Naive thymus-derived CD4-positive, alpha-beta T cell (primary cell): ENCODE measurements around the gene UAP1L1. TPM values are rescaled to one million over a fixed set of nuclear protein-coding genes. Genes with fewer than 3 reads are reported as not detected.

ENCODE experiments used
- ATAC-seq: fragments of 150-1000 bp; cut with Tn5 transposase; 2 replicates; pipeline ENCODE4 v1.10.0; 2021; ENCODE audit warnings: mild to moderate bottlenecking, moderate library complexity
- CTCF ChIA-PET: fragments of 350-600 bp; sonication (Branson Sonifier 250); formaldehyde crosslinking; loops from one replicate; lab custom pipeline; 2021; ENCODE audit warnings: antibody characterized with exemption; lab: Charles Lee
- POLR2A ChIA-PET: fragments of 350-600 bp; sonication (Branson Sonifier 250); formaldehyde crosslinking; loops from one replicate; lab custom pipeline; 2021; ENCODE audit warnings: antibody characterized with exemption, inconsistent platforms; lab: Charles Lee
- DNase-seq, 9 donors: peaks; one replicate each; pipeline versions ENCODE4 v3.0.0 to v3.0.0-alpha.2; 2020 to 2022; ENCODE audit warnings: mixed read lengths in 1 of 9
- H3K27ac ChIP-seq: one replicate; pipeline ENCODE4 v1.7.0; 2013; ENCODE audit warnings: mild to moderate bottlenecking, low read depth, low read length, moderate library complexity
- H3K27me3 ChIP-seq, 2 donors: one replicate each; pipeline ENCODE4 v1.7.0; 2013; ENCODE audit warnings: low read length in 2 of 2, mild to moderate bottlenecking in 2 of 2, moderate library complexity in 2 of 2; ENCODE audit not compliant: control insufficient read depth in 2 of 2, insufficient read depth in 2 of 2
- H3K36me3 ChIP-seq, 3 experiments: 1 replicate in 2 of 3; 2 replicates in 1 of 3; pipeline ENCODE4 v1.7.0; 2013; ENCODE audit warnings: low read length in 3 of 3, mild to moderate bottlenecking in 3 of 3, moderate library complexity in 1 of 3; ENCODE audit not compliant: insufficient read depth in 3 of 3, control insufficient read depth in 2 of 3
- H3K4me1 ChIP-seq, 2 donors: one replicate each; pipeline ENCODE4 v1.7.0; 2013; ENCODE audit warnings: low read length in 2 of 2, mild to moderate bottlenecking in 2 of 2, moderate library complexity in 1 of 2; ENCODE audit not compliant: control insufficient read depth in 2 of 2, insufficient read depth in 2 of 2
- H3K4me3 ChIP-seq: 2 replicates; pipeline ENCODE4 v1.7.0; 2013; ENCODE audit warnings: mild to moderate bottlenecking, low read length
- H3K9me3 ChIP-seq, 3 experiments: 1 replicate in 2 of 3; 2 replicates in 1 of 3; pipeline ENCODE4 v1.7.0; 2013; ENCODE audit warnings: low read length in 3 of 3; ENCODE audit not compliant: control insufficient read depth in 2 of 3
- H3K27ac Mint-ChIP-seq, 9 donors: one replicate each; pipeline ENCODE4 v1.8.0; 2020 to 2022; ENCODE audit warnings: mixed read lengths in 9 of 9, mild to moderate bottlenecking in 8 of 9, moderate library complexity in 5 of 9, inconsistent platforms in 2 of 9
- H3K27me3 Mint-ChIP-seq, 5 donors: one replicate each; pipeline ENCODE4 v1.8.0; 2021 to 2022; ENCODE audit warnings: mixed read lengths in 5 of 5, mild to moderate bottlenecking in 1 of 5
- H3K36me3 Mint-ChIP-seq, 5 donors: one replicate each; pipeline ENCODE4 v1.8.0; 2020 to 2022; ENCODE audit warnings: mixed read lengths in 5 of 5, mild to moderate bottlenecking in 3 of 5, inconsistent platforms in 1 of 5
- H3K4me1 Mint-ChIP-seq, 7 donors: one replicate each; pipeline ENCODE4 v1.8.0; 2020 to 2022; ENCODE audit warnings: mixed read lengths in 7 of 7, mild to moderate bottlenecking in 3 of 7, inconsistent platforms in 1 of 7
- H3K4me3 Mint-ChIP-seq, 10 donors: one replicate each; pipeline ENCODE4 v1.8.0; 2020 to 2022; ENCODE audit warnings: mild to moderate bottlenecking in 10 of 10, mixed read lengths in 10 of 10, moderate library complexity in 6 of 10, inconsistent platforms in 2 of 10
- H3K9me3 Mint-ChIP-seq, 11 donors: one replicate each; pipeline ENCODE4 v1.8.0; 2020 to 2022; ENCODE audit warnings: mixed read lengths in 11 of 11, mild to moderate bottlenecking in 4 of 11, inconsistent platforms in 1 of 11, moderate library complexity in 1 of 11
- intact Hi-C, 2 donors: fragments of 100-400 bp; cut with micrococcal nuclease; formaldehyde crosslinking; loops; one replicate each; pipeline ENCODE4 v1.15.1; 2023
- polyA plus RNA-seq, 2 donors: library from polyadenylated mRNA; unstranded; fragments of 300-500 nt; fragmentation: Illumina TruSeq; gene quantifications; one replicate each; pipeline ENCODE4 v1.2.3, GENCODE V29; 2021
- total RNA-seq, 6 experiments: library from RNA in 5 of 6; stranded (reverse) in 5 of 6; gene quantifications; 1 replicate in 5 of 6; 2 replicates in 1 of 6; pipeline ENCODE4 v1.2.3 and lab custom pipeline; 2021 to 2026

UAP1L1 gene
- total and polyA plus RNA-seq, 7 experiments from 2014 or later, result 0.71 to 27.6 (median 14.9) TPM

- ChIA-PET POLR2A (interaction anchor here (0.6 to 2.7 kb wide), 8 partner anchors 14 to 400 kb away, joined by 3 to 10 read pairs (median 4); partner anchors contain the start of genes NDOR1, TMEM203, TPRN and TUBB4B), CTCF (interaction anchor here (0.6 to 1.1 kb wide), 3 partner anchors 61 to 421 kb away, joined by 4 read pairs; partner anchors contain the start of genes ANAPC2 and SSNA1)
- Mint-ChIP-seq H3K4me3 (peak overlapping the region; percentile 82 to 93 (median 86)), H3K4me1 (peaks cover 25 to 34% (median 28%) of the 10 kb centered on the region in 7 donors), H3K27me3 (peaks cover 0 to 2% (median 2%) of the 10 kb centered on the region in 5 donors), H3K36me3 (peaks cover 0 to 2% (median 0%) of the 10 kb centered on the region in 5 donors), H3K9me3 (peaks cover 0 to 11% (median 0%) of the 10 kb centered on the region in 11 donors), H3K27ac (peak overlapping the region; percentile 83 to 99 (median 94))
- H3K4me1 ChIP-seq, result peaks cover 21 to 28% of the 10 kb centered on the region in 2 donors
- H3K36me3 ChIP-seq, result no peaks in the 10 kb centered on the region
- H3K9me3 ChIP-seq, result no peaks in the 10 kb centered on the region
- H3K27me3 ChIP-seq, result no peaks in the 10 kb centered on the region
- intact Hi-C loops, result loop anchor here (2.0 to 5.0 kb wide), 2 partner anchors 13 to 425 kb away; partner anchors contain the start of genes DPP7 (in 1 of the 2), MRPL41 (in 1 of the 2) and PNPLA7 (in 1 of the 2)
- peak overlapping the region; percentile 85 for H3K4me3 ChIP-seq
- ATAC-seq (no peak), DNase-seq (peak in 6 of 9 donors; percentile 31 to 56 (median 42))
- H3K27ac ChIP-seq, result peak overlapping the region; percentile 85
Observed at GRCh38 chr9:137127301-137128157, 50.2 kb downstream of the UAP1L1 start.

GRCh38 chr9:137128158-137128861 is 51.0 kb downstream of the UAP1L1 start:
- Mint-ChIP-seq H3K27ac (peak overlapping the region; percentile 83 to 95 (median 91)), H3K4me3 (peak overlapping the region; percentile 82 to 93 (median 86)), H3K4me1 (peaks cover 23 to 34% (median 27%) of the 10 kb centered on the region in 7 donors), H3K36me3 (peaks cover 0 to 2% (median 0%) of the 10 kb centered on the region in 5 donors), H3K9me3 (peaks cover 0 to 11% (median 0%) of the 10 kb centered on the region in 11 donors), H3K27me3 (peaks cover 3 to 10% (median 8%) of the 10 kb centered on the region in 5 donors)
- ATAC-seq, result no peak
- intact Hi-C loops, result loop anchor here (2.0 to 5.0 kb wide), 2 partner anchors 14 to 424 kb away; partner anchors contain the start of genes DPP7 (in 1 of the 2), MRPL41 (in 1 of the 2) and PNPLA7 (in 1 of the 2)
- H3K9me3 ChIP-seq, result no peaks in the 10 kb centered on the region
- peak overlapping the region; percentile 85 for H3K27ac ChIP-seq
- H3K27me3 ChIP-seq, result no peaks in the 10 kb centered on the region
- peak in 3 of 9 donors; percentile 15 to 40 (median 21) for DNase-seq
- H3K36me3 ChIP-seq, result no peaks in the 10 kb centered on the region
- ChIA-PET CTCF (interaction anchor here (0.6 to 1.1 kb wide), 2 partner anchors 60 to 422 kb away, joined by 4 read pairs; partner anchors contain the start of genes ANAPC2 and SSNA1), POLR2A (interaction anchor here (1.2 to 2.7 kb wide), 9 partner anchors 11 to 112 kb away, joined by 3 to 10 read pairs (median 8); partner anchors contain the start of genes TPRN and TUBB4B)
- H3K4me1 ChIP-seq, result peaks cover 21 to 28% of the 10 kb centered on the region in 2 donors
- peak overlapping the region; percentile 85 for H3K4me3 ChIP-seq

GRCh38 chr9:137128862-137129455 is 51.6 kb downstream of the UAP1L1 start:
- ChIA-PET POLR2A (interaction anchor here (0.7 to 2.5 kb wide), 21 partner anchors 11 to 429 kb away, joined by 3 to 18 read pairs (median 5); partner anchors contain the start of genes CYSRT1, DPP7, GRIN1 and MAN1B1), CTCF (interaction anchor here (0.8 to 1.0 kb wide), 4 partner anchors 60 to 98 kb away, joined by 3 to 5 read pairs (median 4); partner anchors contain the start of genes RNF224, SSNA1 and TPRN)
- Histone ChIP-seq H3K4me1 (peaks cover 21 to 28% of the 10 kb centered on the region in 2 donors), H3K9me3 (no peaks in the 10 kb centered on the region), H3K36me3 (no peaks in the 10 kb centered on the region), H3K27ac (peak overlapping the region; percentile 85), H3K27me3 (no peaks in the 10 kb centered on the region), H3K4me3 (peak overlapping the region; percentile 85)
- intact Hi-C loops, result loop anchor here (1.0 to 5.0 kb wide), 11 partner anchors 14 to 423 kb away; partner anchors contain the start of genes ANAPC2 (in 2 of the 2), DPP7 (in 2 of the 2), MAN1B1 (in 2 of the 2) and SSNA1 (in 2 of the 2)
- H3K27ac Mint-ChIP-seq, result peak overlapping the region; percentile 83 to 95 (median 91)
- H3K4me1 Mint-ChIP-seq, result peaks cover 23 to 34% (median 27%) of the 10 kb centered on the region in 7 donors
- peaks cover 6 to 10% (median 9%) of the 10 kb centered on the region in 5 donors for H3K27me3 Mint-ChIP-seq
- H3K4me3 Mint-ChIP-seq, result peak overlapping the region; percentile 82 to 93 (median 87)
- DNase-seq, result peak in 3 of 9 donors; percentile 16 to 34 (median 23)
- peaks cover 0 to 2% (median 0%) of the 10 kb centered on the region in 5 donors for H3K36me3 Mint-ChIP-seq
- ATAC-seq, result no peak
- H3K9me3 Mint-ChIP-seq, result peaks cover 0 to 11% (median 0%) of the 10 kb centered on the region in 11 donors

- peaks cover 9 to 10% (median 9%) of the 10 kb centered on the region in 5 donors for H3K27me3 Mint-ChIP-seq
- H3K4me3 Mint-ChIP-seq, result peak overlapping the region; percentile 83 to 93 (median 90)
- Histone ChIP-seq H3K27me3 (no peaks in the 10 kb centered on the region), H3K9me3 (no peaks in the 10 kb centered on the region), H3K36me3 (no peaks in the 10 kb centered on the region), H3K4me3 (peak overlapping the region; percentile 85), H3K27ac (peak overlapping the region; percentile 85), H3K4me1 (peaks cover 21 to 28% of the 10 kb centered on the region in 2 donors)
- H3K36me3 Mint-ChIP-seq, result peaks cover 0 to 2% (median 0%) of the 10 kb centered on the region in 5 donors
- peak overlapping the region; percentile 67 to 88 (median 81) for H3K27ac Mint-ChIP-seq
- ChIA-PET CTCF (interaction anchor here (0.7 to 1.0 kb wide), 5 partner anchors 59 to 107 kb away, joined by 3 to 5 read pairs (median 4); partner anchors contain the start of genes RNF224, SSNA1 and TPRN), POLR2A (interaction anchor here (0.7 to 2.5 kb wide), 23 partner anchors 10 to 428 kb away, joined by 3 to 18 read pairs (median 4); partner anchors contain the start of genes CYSRT1, DPP7, GRIN1 and MAN1B1)
- peaks cover 0 to 11% (median 0%) of the 10 kb centered on the region in 11 donors for H3K9me3 Mint-ChIP-seq
- ATAC-seq (peak; percentile 98), DNase-seq (peak; percentile 74 to 93 (median 90))
- peaks cover 23 to 34% (median 27%) of the 10 kb centered on the region in 7 donors for H3K4me1 Mint-ChIP-seq
- intact Hi-C loops, result loop anchor here (1.0 to 5.0 kb wide), 11 partner anchors 15 to 423 kb away; partner anchors contain the start of genes ANAPC2 (in 2 of the 2), DPP7 (in 2 of the 2), MAN1B1 (in 2 of the 2) and SSNA1 (in 2 of the 2)
Observed at GRCh38 chr9:137129456-137130175, 52.3 kb downstream of the UAP1L1 start.
